Central memory CD8-positive, alpha-beta T cell (primary cell): Measurements from ENCODE around the gene SLC22A3.

Experiments
- ATAC-seq: fragments of 150-1000 bp; cut with Tn5 transposase; replicated peaks from 2 replicates; pipeline ENCODE4 v1.10.0; 2022; ENCODE audit warnings: mild to moderate bottlenecking, moderate FRiP score, moderate number of reproducible peaks; ENCODE audit not compliant: poor library complexity, severe bottlenecking; ENCODE audit errors: extremely low read depth
- DNase-seq, 2 donors: peaks; one replicate each; pipeline ENCODE4 v3.0.0; 2021; ENCODE audit warnings: low spot score in 2 of 2
- H3K27ac Mint-ChIP-seq: one replicate; pipeline ENCODE4 v1.8.0; 2022; ENCODE audit warnings: low read depth, mild to moderate bottlenecking, moderate library complexity, mixed read lengths
- H3K27me3 Mint-ChIP-seq: one replicate; pipeline ENCODE4 v1.8.0; 2022; ENCODE audit warnings: mixed read lengths
- H3K36me3 Mint-ChIP-seq: one replicate; pipeline ENCODE4 v1.8.0; 2022; ENCODE audit warnings: mild to moderate bottlenecking, moderate library complexity, mixed read lengths; ENCODE audit not compliant: insufficient read depth
- H3K4me1 Mint-ChIP-seq: one replicate; pipeline ENCODE4 v1.8.0; 2022; ENCODE audit warnings: mixed read lengths
- H3K4me3 Mint-ChIP-seq: one replicate; pipeline ENCODE4 v1.8.0; 2022; ENCODE audit warnings: mild to moderate bottlenecking, moderate library complexity, mixed read lengths
- H3K9me3 Mint-ChIP-seq: one replicate; pipeline ENCODE4 v1.8.0; 2022; ENCODE audit warnings: mixed read lengths

Gene SLC22A3

GRCh38 chr6:160412993-160413392 lies 64.8 kb downstream of the SLC22A3 start:
- Mint-ChIP-seq H3K27me3 (peaks cover 30% of the 10 kb centered on the region), H3K4me1 (no peaks in the 10 kb centered on the region), H3K4me3 (no peak overlapping the region), H3K9me3 (no peaks in the 10 kb centered on the region), H3K27ac (no peak overlapping the region), H3K36me3 (peaks cover 2% of the 10 kb centered on the region)
- DNase-seq, result no peak
- ATAC-seq, result no peak

- Mint-ChIP-seq H3K27me3 (peaks cover 45% of the 10 kb centered on the region), H3K27ac (no peak overlapping the region), H3K4me3 (no peak overlapping the region), H3K4me1 (no peaks in the 10 kb centered on the region), H3K9me3 (no peaks in the 10 kb centered on the region), H3K36me3 (peaks cover 1% of the 10 kb centered on the region)
- no peak for ATAC-seq
- DNase-seq, result no peak
These were observed 69.0 kb downstream of the SLC22A3 start for GRCh38 chr6:160417146-160417545.

DNA sequence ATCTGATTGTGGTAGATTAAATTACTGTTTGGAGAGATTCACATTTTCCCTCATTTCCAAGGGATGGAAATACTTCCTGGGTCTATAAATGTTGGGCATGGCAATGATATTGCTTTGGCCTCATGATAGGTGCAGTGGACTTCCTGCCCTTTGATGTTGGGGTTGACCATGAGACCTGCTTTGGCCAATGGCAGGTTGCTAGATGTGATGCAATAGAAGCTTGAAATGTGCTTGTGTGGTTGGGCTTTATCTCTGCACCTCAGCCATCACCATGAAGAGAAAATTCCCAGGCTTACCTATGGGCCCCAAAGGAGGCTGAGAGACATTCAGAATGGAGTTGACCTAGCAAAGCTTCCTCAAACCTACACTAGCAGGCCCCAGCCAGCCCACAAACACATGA lies 69.4 kb downstream of the SLC22A3 start:
- Mint-ChIP-seq H3K36me3 (peaks cover 1% of the 10 kb centered on the region), H3K27me3 (peaks cover 47% of the 10 kb centered on the region), H3K9me3 (no peaks in the 10 kb centered on the region), H3K4me1 (no peaks in the 10 kb centered on the region), H3K4me3 (no peak overlapping the region), H3K27ac (no peak overlapping the region)
- ATAC-seq, result no peak
- DNase-seq, result no peak

DNA sequence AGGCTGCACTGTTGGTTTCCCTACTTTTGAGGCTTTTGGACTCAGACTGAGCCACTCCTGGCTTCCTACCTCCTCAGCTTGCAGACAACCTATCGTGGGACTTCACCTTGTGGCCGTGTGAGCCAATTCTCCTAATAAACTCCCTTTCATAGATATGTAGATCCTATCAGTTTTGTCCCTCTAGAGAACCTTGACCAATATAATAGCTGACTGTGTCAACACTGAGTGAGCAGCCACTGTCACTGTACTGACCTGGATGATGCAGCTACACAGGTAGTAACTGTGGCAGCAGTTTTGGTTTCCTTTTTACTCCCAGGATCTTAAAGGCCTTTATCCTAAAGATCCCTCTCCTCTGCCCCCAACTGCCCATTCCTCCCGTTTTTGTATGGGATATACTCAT lies 70.2 kb downstream of the SLC22A3 start:
- Mint-ChIP-seq H3K36me3 (peaks cover 1% of the 10 kb centered on the region), H3K27me3 (peaks cover 47% of the 10 kb centered on the region), H3K4me3 (no peak overlapping the region), H3K9me3 (no peaks in the 10 kb centered on the region), H3K27ac (no peak overlapping the region), H3K4me1 (no peaks in the 10 kb centered on the region)
- DNase-seq (no peak), ATAC-seq (no peak)

DNA sequence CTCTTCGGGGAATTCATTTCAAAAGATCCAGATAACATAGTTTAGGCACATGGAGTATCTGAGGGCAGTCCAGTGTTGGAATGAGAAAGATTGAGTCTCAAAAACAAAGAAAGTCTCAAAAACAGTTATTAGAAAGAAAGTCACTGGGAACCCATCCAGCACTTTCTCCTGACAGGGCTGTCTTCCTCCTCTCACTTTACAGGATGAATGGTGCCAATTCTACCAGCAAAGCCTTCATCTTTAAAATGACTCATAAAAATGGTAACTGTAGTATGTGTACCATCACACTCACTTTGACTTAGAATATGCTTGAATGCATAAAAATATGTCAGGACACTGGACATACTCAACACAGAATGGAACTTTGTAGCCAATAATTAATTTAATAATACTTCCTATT lies 71.3 kb downstream of the SLC22A3 start:
- Mint-ChIP-seq H3K27ac (no peak overlapping the region), H3K27me3 (peaks cover 35% of the 10 kb centered on the region), H3K4me3 (no peak overlapping the region), H3K36me3 (peaks cover 1% of the 10 kb centered on the region), H3K4me1 (no peaks in the 10 kb centered on the region), H3K9me3 (no peaks in the 10 kb centered on the region)
- DNase-seq, result no peak
- ATAC-seq, result no peak

DNA sequence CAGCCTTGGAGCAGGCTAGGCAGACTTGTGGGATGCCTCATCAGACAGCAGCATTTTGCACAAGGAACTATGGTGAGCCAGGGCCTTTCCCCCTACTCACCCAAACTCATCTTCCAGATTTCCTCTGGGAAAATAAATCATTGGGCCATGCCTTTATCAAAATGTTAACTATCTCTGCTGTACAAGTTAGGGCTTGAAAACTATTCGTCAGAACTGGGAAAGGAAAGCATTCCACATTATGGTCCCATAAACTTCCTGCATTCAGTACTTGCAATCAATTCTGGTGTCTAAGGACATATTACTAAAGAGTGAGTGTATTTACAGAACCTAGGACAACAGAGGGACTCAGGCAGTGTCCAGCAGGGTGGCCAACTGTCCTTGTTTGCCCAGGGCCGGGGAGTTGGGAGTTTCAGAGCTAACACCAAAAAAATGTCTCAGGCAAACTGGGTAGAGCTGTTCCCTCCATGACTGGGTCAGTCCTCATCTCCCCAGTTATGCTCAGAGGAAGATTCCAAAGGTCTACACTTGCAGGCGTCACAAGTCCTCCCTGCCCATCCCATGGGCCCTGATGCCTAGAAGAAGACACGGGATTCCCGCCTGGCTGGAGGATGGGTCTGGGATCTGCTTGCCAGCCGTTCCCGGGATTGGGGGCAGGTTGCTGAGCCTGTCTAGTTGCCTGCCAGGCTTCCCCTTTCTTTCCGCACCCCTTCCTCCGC lies 72.2 kb downstream of the SLC22A3 start:
- peaks cover 1% of the 10 kb centered on the region for H3K36me3 Mint-ChIP-seq
- H3K9me3 Mint-ChIP-seq, result no peaks in the 10 kb centered on the region
- ATAC-seq, result no peak
- no peak overlapping the region for H3K27ac Mint-ChIP-seq
- no peak overlapping the region for H3K4me3 Mint-ChIP-seq
- no peak for DNase-seq
- peaks cover 26% of the 10 kb centered on the region for H3K27me3 Mint-ChIP-seq
- H3K4me1 Mint-ChIP-seq, result no peaks in the 10 kb centered on the region

- Mint-ChIP-seq H3K9me3 (no peaks in the 10 kb centered on the region), H3K4me1 (peaks cover under 1% of the 10 kb centered on the region), H3K27ac (no peak overlapping the region), H3K4me3 (no peak overlapping the region), H3K27me3 (peaks cover 20% of the 10 kb centered on the region), H3K36me3 (peaks cover 1% of the 10 kb centered on the region)
- no peak for ATAC-seq
- no peak for DNase-seq
These were observed 72.9 kb downstream of the SLC22A3 start for GRCh38 chr6:160420969-160421556.

DNA sequence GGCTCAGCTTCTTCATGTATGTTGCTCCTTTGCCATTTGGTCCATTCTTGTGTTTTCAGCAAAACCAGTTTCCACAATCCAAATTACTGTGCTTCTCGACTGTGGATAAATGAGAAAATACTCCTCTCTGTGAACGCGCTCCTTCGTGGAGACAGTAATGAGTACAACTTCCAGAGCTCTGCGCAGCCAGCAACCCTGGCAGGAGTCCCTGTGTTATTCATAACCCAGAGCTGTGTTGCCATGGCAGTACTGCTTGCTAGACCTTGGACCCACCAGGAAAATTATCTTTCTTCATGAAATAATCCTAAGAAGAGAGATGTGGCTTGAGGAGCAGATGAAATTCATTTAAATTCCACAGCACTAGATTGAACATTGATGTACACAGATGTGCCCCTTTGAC lies 73.7 kb downstream of the SLC22A3 start:
- DNase-seq (no peak), ATAC-seq (no peak)
- no peak overlapping the region for H3K27ac Mint-ChIP-seq
- peaks cover 23% of the 10 kb centered on the region for H3K27me3 Mint-ChIP-seq
- no peak overlapping the region for H3K4me3 Mint-ChIP-seq
- peaks cover 9% of the 10 kb centered on the region for H3K4me1 Mint-ChIP-seq
- peaks cover 1% of the 10 kb centered on the region for H3K36me3 Mint-ChIP-seq
- H3K9me3 Mint-ChIP-seq, result no peaks in the 10 kb centered on the region

GRCh38 chr6:160424256-160424655 lies 76.1 kb downstream of the SLC22A3 start:
- Mint-ChIP-seq H3K9me3 (no peaks in the 10 kb centered on the region), H3K4me1 (peaks cover 11% of the 10 kb centered on the region), H3K4me3 (no peak overlapping the region), H3K27ac (no peak overlapping the region), H3K27me3 (peaks cover 47% of the 10 kb centered on the region), H3K36me3 (peaks cover 1% of the 10 kb centered on the region)
- ATAC-seq (no peak), DNase-seq (no peak)

GRCh38 chr6:160426136-160426535 lies 78.0 kb downstream of the SLC22A3 start:
- Mint-ChIP-seq H3K4me3 (no peak overlapping the region), H3K27ac (no peak overlapping the region), H3K9me3 (no peaks in the 10 kb centered on the region), H3K27me3 (peaks cover 61% of the 10 kb centered on the region), H3K36me3 (peaks cover 1% of the 10 kb centered on the region), H3K4me1 (peaks cover 11% of the 10 kb centered on the region)
- ATAC-seq, result no peak
- DNase-seq, result no peak

DNA sequence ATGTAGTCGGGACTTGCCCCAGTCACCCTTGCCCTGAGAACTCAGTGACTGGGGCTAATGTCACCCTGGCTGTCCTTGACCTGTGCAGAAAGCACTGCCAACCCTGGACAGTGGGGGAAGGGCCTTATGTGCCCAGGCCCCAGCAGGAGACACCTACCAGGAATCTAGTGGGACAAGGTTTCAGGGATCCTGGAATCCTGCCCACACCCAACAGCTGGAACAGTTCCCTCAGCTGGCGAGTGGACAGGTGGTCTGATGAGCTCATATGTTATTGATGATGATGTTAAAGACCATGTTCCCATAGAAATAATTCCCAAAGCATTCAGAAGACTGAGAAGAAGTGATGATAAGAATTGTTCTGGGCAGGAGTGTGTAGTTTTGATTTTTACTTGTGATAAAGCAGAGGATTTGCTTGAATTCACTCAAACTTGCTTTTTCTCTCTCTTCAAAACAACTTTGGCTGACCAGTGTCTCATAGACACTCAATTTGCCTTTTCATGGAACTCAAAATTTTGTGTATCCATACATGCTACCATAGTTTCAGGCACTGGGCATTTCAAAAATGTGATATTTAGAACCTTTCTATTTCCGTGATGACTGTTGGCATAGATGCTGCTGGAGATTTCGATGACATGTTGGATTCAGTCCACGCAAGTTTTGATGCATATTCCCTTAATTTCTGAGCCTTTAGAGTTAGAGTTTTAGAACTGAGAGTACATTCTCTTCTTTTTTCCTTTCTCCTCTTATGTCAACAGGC lies 79.3 kb downstream of the SLC22A3 start:
- no peaks in the 10 kb centered on the region for H3K9me3 Mint-ChIP-seq
- H3K4me3 Mint-ChIP-seq, result no peak overlapping the region
- peaks cover 48% of the 10 kb centered on the region for H3K27me3 Mint-ChIP-seq
- no peak overlapping the region for H3K27ac Mint-ChIP-seq
- peaks cover 11% of the 10 kb centered on the region for H3K4me1 Mint-ChIP-seq
- no peaks in the 10 kb centered on the region for H3K36me3 Mint-ChIP-seq
- DNase-seq (no peak), ATAC-seq (no peak)

DNA sequence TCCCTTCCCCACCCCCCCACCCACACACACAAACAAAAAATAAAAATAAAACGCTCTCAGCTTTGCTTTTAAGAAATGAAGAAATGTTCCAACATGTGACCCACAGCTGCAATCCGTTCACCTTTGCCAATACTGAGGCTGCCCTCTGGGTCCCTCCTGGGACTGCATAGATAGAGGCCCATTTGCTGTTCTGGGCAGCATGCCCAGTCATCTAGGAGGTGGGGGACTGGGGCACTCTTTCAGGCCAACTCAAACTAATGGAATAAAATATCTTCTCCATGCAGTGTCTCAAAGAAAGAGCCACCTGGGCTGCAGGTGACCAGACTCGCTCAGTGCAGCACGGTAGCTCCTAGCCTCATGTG lies 79.9 kb downstream of the SLC22A3 start:
- no peak for DNase-seq
- H3K27me3 Mint-ChIP-seq, result peaks cover 48% of the 10 kb centered on the region
- H3K27ac Mint-ChIP-seq, result no peak overlapping the region
- ATAC-seq, result no peak
- no peaks in the 10 kb centered on the region for H3K36me3 Mint-ChIP-seq
- no peaks in the 10 kb centered on the region for H3K9me3 Mint-ChIP-seq
- H3K4me3 Mint-ChIP-seq, result no peak overlapping the region
- peaks cover 11% of the 10 kb centered on the region for H3K4me1 Mint-ChIP-seq
